HG03460 (cell line): Measurements from ENCODE around the gene PARP9.
"Not testable (repeated sequence)": the region's sequence is repeated elsewhere in the genome, so short reads cannot be mapped to it uniquely, and the experiment has no call there.

Source experiments
- ATAC-seq: cut with Tn5 transposase; IDR thresholded peaks from one replicate; pipeline ENCODE4 v1.9.1; 2021; ENCODE audit not compliant: unreplicated experiment

Gene PARP9

DNA sequence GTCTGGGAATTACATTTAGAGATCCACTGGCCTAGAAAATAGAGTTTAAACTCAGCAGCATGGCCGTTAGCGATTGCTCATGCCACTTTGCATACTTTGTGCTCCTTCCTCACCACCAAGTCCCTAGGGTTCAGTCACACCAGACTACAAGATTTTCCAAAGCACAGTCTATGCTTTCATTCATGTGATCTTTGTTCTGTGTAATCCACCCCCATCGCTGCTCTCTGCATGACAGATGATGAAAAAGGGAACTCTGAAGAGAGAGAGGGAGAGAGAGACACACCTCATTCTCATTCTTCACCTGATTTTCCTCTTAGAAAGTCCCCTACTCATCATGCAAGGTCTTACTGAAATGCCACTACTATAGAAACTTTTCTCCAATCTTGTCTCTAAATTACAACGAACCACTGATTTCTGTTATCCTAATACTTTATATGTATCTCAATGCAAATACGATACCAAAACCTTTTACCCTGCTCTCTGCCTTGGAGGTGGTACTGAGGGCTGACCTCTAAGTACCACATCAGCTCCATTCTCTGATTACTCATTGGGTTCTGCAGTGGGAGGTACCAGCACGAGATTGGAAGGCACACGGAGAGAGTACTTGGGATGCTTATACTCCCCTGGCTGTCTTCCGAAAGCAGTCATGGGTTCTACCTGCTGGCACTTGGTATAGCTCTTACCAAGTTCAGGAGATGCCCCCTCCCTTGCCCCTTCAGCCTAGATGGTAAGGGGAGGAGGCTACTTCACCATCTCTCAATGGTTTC is 12.3 kb upstream of the PARP9 start:
- ATAC-seq, result peak; percentile 86

- ATAC-seq, result no peak
Measured at GRCh38 chr3:122572940-122573412, 8.9 kb upstream of the PARP9 start.

GRCh38 chr3:122568755-122569154 is 4.7 kb upstream of the PARP9 start:
- ATAC-seq, result no peak

DNA sequence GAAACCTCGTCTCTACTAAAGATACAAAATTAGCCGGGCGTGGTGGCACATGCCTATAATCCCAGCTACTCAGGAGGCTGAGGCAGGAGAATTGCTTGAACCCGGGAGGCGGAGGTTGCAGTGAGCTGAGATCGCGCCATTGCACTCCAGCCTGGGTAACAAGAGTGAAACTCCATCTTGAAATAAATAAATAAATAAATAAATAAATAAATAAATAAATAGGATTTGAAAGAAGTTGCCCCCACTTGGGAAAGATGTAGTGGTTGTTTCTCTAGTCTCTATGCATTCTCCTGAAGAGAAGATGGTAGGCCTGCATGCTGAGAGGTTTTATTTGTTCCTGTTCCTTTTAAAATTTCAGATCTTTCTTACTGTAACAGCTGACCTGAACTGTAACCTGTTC is 4.0 kb upstream of the PARP9 start:
- ATAC-seq, result not testable (repeated sequence)

DNA sequence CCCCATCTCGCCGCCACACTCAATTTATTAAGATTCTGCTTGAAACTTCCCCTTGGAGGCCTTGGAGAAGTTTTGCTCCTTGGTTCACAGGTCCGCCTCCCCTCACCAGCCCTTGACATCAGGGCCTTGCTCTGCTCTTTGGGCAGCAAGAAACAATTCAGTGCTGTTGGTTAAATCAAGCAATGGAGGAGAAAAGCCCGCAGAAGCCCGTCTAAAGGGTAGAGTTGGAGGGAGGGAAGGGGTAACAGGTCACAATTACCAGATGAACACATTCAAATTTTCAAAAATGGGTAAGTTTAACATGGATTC is 429 bp downstream of the PARP9 start:
- no peak for ATAC-seq

DNA sequence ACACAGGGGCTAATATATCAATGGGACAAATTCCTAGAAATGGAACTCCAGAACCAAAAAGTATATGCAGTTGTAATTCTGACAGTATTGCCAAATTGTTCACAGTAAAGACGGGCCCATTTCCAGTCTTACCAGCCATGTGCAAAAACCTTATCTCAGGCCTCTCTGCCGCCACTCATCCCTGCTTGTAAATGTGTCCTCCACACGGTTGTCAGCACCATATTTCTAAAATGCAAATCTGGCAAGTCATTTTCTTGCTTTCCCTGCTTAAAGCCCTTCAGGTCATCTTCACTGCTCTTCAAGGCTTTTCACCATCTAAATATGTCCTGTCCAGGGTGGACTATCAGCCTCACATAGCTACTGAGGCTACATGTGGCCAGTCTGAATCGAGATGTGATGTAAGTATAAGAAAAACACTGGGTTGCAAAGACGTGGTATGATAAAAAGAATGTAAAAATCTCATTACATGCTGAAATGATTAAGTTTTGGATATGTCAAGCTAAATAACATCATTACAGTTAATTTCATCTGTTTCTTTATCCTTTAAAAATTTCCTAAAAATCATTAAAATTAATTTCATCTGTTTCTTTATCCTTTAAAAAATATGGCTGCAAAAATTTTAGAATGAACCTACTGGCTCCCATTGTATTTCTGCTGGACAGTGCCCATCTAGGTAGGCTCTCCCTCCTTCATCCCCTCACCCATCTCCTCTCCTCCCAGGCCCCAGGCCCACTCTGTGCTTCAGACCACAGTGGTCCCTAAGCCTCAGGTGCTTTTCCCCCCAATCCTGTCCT is 980 bp downstream of the PARP9 start:
- no peak for ATAC-seq

DNA sequence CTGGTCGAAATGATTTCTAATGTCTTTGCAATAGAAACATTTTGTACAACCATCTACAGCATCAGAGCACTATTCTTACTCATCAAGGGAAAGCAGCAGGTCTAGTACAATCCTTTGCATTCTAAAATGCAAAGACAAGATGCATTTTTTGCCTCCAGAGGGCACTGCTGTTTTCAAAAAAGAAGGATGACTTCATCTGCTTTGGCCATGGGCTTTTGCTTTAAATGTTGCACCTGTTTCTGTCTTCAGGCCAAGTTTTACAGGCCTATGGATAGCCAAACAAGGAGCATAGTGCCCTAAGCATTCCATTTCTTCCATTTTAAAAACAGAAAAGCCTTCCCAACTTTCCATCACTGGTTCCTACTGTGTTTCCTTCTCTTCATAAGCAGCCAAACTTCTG is 3.4 kb downstream of the PARP9 start:
- ATAC-seq, result no peak

DNA sequence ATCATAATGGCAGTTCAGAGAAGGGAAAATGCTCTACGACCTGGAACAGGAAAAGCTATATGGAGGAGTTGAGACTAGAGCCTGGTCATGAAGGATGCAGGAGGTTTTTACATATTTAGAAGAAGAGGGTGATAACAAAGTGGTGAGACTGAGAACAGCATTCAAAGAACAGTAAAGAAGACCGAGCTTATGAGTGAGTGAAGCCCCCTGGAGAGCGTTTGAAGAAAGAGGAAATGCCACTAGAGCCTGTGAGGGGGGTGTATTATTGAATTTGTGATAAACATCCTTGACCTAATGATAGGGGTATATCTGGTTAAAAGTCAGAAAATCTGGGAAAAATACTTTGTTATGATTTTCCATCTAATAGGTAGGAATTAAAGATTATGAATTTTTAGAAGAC is 4.2 kb downstream of the PARP9 start:
- no peak for ATAC-seq

DNA sequence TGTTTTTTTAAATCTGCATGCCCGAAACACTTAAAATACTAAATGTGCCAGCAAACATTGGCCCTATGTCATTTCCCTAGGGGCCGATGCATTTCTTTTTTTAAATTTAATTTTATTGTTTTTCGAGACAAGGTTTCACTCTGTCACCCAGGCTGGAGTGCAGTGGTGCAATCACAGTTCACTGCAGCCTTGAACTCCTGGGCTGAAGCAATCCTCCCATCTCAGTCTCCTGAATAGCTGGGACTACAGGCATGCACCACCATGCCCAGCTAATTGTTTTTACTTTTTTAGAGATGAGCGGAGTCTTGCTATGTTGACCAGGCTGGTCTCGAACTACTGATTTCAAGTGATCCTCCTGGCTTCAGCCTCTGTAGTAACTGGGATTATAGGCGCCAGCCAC is 5.5 kb downstream of the PARP9 start:
- ATAC-seq, result no peak

DNA sequence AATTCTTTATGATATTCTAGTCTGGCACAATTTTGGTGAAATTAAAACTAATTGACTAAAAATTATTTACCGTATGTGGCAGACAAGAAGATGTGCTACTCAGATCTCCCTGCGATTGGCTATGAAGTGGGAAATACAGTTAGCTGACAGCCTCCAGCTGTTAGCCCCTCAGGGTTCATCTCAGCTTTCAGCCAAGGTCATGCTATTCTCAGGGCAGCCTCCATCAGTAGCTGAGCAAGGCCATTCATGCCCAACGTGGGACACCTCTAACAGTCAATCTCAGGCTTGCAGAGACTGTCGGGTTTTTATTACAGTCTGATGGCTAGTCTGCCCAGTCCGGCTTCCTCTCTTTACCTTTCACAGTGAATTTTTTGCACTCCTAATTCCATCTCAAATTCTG is 6.7 kb downstream of the PARP9 start:
- ATAC-seq, result no peak

GRCh38 chr3:122555275-122556071 is 8.6 kb downstream of the PARP9 start:
- ATAC-seq, result no peak

DNA sequence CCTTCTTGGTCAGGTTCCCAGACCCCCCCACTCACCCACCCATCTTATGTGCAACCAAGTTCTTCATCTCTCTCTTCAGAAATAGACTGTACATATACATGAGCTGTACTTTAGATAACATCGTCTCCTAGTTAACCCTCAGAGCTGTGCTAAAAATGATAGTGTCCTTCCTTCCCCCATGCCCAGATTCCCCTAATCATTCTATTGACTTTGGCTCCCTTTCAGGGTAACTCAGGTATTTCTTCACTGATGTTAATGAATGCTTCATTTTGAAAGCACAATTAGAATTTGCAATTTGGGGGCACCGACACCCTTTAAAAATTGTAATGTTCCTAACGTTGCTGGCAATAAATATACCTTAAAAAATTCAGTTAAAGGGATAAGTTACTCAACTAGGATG is 10.9 kb downstream of the PARP9 start:
- no peak for ATAC-seq

- ATAC-seq, result no peak
Measured at GRCh38 chr3:122548619-122549018, 15.5 kb downstream of the PARP9 start.

GRCh38 chr3:122548076-122548475 is 16.0 kb downstream of the PARP9 start:
- no peak for ATAC-seq

DNA sequence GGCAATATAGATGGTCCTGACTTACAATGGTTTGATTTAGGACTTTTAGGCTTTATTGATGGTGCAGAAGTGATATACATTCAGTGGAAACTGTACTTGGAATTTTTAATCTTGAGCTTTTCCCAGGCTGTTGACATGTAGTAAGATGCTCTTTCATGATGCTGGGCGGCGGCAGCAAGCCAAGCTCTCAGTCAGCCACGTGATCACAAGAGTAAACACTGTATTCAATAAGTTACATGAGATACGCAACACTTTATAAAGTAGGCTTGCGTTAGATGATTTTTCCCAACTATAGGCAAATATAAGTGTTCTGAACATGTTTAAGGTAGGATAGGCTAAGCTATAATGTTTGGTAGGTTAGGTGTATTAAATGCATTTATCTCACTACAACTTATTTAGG is 17.9 kb downstream of the PARP9 start:
- ATAC-seq, result no peak

GRCh38 chr3:122538956-122539490 is 25.1 kb downstream of the PARP9 start:
- ATAC-seq, result no peak

DNA sequence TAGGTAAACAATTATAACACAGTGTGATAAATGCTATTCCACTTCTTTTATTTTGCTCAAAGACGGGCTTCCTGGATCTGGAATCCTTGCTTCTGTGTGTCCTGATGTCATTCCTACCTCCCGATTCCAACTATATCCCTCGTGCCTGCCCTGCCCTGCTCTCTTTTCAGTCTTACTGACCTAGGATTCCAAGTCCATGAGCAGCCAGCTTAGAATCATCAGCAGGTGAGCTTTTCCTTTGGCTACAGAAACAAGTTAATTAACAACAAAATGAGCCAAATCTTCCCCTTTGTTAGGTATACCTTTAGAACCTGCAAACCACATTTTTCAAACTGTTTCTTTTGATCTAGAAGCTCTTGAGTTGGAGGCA is 27.5 kb downstream of the PARP9 start:
- ATAC-seq, result no peak

DNA sequence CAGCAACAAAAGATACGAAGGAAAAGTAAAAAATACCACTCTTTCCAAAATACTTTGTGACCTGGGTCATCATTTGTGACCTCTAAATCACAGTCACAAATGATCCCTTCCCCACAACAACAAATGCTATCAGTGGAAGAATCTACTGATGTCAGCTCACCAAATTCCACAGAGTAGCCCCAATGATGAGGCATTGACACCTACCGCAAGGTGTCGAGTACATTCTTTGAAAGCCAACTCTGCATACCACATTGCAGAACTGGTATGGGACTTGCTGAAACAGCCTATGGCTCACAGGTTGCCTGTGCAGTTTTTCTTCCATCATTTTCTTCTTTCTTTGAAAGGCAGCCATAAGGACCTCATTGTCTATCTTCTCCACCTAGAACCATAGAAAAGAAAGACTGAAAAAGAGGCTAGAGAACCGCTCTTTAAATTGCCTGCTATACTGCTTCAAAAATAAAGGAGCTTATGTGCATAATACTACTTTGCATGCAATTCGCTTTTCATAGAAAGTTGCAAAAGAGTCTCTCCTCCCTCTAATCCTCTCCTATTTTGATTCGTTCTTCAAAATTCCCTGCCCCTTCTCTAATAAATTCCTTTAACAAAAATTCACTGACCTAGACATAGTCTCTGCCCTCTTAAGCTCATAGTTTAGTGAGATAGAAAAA is 28.0 kb downstream of the PARP9 start:
- ATAC-seq, result no peak

- peak; percentile 100 for ATAC-seq
Measured at GRCh38 chr3:122533931-122534334, 30.2 kb downstream of the PARP9 start.

DNA sequence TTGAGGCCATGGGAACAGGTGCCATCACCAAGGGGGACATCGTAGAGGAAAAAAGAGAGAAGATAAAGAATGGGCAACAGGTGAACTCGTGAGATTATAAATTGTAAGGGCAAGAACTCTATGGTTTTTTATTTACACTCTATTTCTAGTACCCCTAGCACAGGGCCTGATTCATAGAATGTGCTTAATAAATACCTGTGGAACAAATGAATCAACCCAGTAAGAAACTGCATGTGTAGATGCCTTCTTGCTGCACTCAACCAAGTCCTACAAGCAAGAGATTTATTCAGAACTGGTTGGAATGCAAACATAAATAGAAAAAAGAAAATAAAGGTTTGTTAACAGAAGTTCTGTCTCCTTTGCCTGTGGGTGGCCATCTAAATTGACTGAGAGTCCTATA is 30.6 kb downstream of the PARP9 start:
- no peak for ATAC-seq

DNA sequence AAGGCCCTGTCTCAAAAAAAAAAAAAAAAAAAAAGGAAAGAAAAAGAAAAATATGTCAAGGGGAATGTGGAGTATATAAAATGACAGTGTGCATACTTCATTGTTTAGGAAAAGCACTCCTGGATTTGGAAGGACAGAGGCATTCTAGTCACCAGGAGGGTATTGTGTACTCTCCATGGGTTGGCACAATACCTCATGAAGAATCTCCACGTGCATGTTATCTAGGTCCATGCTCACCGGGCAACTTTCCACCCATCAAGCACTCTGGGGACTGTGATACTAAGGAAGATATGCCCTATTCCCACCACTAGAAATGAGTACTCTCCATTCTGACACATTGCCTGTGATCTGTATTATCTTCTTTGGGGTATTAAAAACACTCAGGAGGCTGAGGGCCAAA is 33.9 kb downstream of the PARP9 start:
- no peak for ATAC-seq
